ENCODE results near the gene EXOSC2.

EXOSC2 gene

GRCh38 chr9:130698514-130698913 is 4.9 kb downstream of the EXOSC2 start:
- DNase-seq (ENCODE audit: low read depth), result no peak

DNA sequence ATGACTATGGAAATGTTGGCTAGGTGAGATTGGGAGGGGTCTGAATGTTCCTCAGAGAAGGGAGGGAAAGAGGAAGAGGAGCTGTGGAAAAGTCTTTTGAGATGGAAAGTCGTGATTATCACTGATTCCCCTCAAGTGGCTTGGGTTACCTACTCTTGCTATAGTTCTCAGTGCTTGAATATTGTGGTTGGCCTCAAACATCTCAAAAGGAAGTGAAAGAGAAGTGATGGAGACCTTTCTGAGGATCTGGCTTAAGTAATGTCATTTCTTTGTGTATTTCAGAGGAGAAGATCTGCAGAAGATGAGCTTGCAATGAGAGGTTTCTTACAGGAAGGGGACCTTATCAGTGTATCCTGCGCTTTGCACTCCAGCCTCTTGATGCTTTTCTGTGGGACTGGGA is 5.5 kb downstream of the EXOSC2 start:
- DNase-seq (ENCODE audit: low read depth), result no peak

DNA sequence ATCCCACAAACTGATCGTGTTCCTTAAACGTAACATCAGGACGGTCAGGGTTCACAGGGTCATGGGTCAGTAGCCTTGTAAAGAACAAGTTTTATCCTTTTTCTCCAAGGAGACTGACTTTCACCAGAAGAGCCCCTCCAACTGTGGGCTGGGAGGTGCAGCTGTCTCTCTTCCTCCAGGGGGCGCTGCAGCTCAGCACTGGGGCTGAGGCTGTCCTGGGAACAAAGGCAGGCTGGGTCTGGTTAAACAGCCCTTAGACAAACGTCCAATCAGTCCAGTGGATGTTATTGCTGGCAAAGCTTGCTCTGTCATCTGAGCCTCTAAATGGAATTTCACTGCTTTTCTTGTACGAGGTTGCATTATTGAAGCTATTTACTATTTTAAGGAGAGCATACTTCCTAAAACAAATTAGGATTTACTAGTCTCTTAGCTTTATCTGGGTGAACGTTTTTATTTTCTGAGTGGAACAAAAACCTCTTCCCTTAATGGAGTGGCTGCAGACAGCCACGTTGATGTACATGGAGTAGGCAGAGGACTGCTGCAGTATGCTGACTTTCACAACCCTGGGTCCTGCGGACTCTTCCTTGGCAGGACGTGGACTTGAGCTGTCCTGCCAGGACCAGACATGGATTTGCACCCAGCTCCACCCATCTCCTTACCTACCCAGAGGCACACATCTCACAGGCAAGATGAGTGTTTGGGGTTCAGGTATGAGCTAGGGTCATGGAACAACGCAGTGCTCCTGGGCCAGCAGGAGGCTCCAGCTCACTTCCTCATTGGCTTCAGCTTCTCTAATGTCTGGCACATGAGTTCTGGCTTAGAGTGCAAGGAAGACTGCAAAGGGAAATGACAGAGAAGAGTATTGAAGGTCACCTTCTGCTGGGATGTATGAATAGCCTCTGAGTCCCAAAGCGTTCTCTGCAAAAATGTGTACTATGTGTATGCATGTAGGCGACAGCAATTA is 7.8 kb downstream of the EXOSC2 start:
- DNase-seq (ENCODE audit: low read depth), result peak; percentile 29

DNA sequence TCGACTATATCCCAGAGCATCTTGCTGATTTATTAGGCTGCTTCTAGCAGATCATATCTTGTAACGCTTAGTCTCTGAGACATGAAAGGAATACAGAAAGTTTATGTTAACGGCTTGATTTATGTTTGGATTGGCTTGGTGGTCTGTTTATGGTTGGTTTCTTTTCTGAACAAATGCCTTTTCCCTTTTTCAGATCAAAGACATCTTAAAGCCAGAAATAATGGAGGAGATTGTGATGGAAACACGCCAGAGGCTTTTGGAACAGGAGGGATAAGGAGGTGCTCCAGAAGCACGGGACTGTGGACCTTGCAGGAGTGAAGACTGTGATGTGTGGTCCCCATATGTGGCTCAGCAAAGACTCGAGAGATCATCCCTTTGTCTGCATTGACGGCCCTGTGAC is 9.9 kb downstream of the EXOSC2 start:
- DNase-seq (ENCODE audit: low read depth), result no peak

GRCh38 chr9:130707225-130707976 is 13.8 kb downstream of the EXOSC2 start:
- peak; percentile 43 for DNase-seq (ENCODE audit: low read depth)

DNA sequence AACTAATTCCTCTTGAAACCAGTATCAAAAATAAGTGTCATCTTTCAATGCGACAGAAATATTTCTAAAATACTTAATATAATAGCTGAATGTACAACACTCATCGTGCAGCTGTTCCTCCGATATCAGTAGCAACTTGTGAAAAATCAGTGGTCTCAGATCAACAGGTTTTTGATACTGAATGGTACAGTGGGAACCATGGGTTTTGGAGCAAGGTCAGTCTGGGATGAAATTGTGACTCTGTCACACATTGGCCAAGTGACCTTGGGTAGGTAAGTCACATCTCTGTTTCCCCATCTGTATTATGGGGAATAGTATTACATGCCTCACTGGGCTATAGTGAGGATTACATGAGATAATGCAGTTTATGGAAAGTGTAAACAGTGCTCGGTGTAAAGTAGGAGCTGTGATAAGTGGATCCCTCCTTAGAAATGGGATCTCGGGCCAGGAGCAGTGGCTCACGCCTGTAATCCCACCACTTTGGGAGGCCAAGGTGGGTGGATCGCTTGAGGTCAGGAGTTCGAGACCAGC is 17.3 kb downstream of the EXOSC2 start:
- DNase-seq (ENCODE audit: low read depth), result no peak

DNA sequence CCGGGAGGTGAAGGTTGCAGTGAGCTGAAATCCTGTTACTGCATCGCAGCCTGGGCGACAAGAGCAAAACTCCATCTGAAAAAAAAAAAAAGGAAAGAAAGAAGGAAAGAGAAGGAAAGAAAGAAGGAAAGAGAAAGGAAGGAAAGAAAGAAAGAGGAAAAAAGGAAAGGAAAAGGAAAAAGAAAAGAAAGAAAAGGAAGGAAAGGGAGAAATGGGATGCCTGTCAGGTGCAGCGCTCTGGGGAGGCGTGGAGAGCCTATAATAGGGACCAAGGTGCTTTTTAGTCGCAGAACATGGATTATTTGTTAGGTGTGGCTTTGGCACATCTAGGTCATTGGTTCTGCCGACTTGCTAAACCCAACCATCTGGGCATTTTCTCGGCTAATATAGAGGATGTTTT is 17.9 kb downstream of the EXOSC2 start:
- no peak for DNase-seq (ENCODE audit: low read depth)

DNA sequence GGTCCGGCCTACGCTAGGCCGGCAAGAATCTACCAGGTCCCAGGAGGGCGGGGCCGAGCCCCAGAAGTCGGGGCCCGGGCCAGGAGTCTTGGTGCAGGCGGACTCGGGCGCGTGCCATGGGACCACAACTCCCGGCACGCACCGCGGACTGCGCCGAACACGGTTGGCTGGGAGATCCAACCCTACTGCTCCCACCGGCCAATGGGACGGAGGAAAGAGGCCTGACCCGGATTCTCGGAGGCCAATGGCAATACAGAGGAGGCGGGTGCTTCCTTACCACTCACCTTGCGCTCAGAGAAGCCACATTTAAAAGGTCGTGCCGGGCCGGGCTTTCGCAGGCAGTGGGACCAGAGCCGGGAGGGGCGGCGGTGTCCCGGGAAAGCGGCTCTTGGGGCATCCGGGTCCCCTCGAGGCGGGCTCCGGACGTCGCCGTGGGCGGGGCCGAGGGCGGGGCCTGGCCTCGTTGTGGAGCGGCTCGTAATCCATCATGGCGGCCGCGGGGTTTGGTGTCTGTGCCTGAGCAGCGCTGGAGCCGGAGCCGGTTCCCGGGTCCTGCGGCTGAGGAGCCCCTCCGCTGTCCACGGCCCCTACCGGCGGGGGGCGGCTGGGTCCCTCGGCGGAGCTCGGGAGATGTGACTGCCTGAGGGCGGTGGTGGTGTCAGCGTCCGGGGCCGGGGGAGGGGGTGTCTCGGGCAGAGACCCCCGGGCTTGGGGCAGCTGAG is 19.1 kb downstream of the EXOSC2 start:
- peak; percentile 92 for DNase-seq (ENCODE audit: low read depth)

DNA sequence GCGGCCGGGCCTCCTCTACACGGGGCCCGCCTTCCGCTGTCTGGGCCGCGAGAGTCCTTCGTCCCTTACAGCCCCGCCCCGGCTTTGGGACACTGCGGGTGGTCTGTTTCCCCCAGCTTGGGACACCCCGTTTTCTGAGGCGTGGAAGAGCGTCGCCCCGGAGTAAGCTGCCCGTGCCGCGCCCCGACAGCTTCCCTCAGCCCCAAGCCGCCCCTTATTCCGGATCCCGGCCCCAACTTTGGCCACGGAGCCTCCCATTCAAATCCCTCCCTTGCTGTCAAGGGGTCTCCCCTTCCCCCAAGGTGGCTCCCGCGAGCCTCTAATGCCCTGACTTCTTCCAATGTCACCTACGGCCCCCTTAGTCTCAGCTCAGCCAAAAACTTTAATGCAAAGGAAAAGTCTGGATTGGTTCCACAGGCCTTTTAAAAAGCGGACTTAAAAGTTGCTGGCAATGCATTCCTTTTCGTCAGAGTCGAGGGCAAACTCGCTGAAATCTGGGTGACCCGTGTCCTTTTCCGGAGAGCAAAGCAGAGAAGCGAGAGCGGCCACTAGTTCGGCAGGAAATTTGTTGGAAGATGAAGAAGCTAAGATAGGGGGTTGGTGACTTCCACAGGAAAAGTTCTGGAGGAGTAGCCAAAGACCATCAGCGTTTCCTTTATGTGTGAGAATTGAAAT is 19.8 kb downstream of the EXOSC2 start:
- no peak for DNase-seq (ENCODE audit: low read depth)

GRCh38 chr9:130714586-130715110 is 21.1 kb downstream of the EXOSC2 start:
- no peak for DNase-seq (ENCODE audit: low read depth)

- no peak for DNase-seq (ENCODE audit: low read depth)
These were observed 21.7 kb downstream of the EXOSC2 start for GRCh38 chr9:130715270-130715669.

- DNase-seq (ENCODE audit: low read depth), result no peak
These were observed 25.0 kb downstream of the EXOSC2 start for GRCh38 chr9:130718562-130718961.

- no peak for DNase-seq (ENCODE audit: low read depth)
These were observed 27.2 kb downstream of the EXOSC2 start for GRCh38 chr9:130720762-130721161.

- no peak for DNase-seq (ENCODE audit: low read depth)
These were observed 35.1 kb downstream of the EXOSC2 start for GRCh38 chr9:130728721-130729120.

GRCh38 chr9:130729145-130729544 is 35.6 kb downstream of the EXOSC2 start:
- DNase-seq (ENCODE audit: low read depth), result no peak

DNA sequence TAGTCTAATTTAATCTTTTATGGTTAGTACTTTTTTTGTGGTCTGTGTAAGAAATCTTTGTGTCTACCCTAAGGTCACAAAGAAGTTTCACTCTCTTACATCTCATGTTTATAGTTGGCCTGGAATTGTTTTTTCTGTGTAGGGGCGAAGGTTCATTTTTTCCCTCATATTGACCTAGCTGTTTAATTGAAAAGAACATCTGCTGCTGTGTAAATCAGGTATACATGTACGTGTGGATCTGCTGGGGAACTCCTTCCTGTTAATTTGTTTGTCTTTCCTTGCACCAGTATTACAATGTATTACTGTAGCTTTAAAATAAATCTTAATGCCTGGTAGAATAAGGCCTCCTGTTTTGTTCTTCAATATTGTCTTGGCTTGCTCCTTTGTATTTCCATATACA is 37.8 kb downstream of the EXOSC2 start:
- DNase-seq (ENCODE audit: low read depth), result no peak

GRCh38 chr9:130732136-130732535 is 38.6 kb downstream of the EXOSC2 start:
- DNase-seq (ENCODE audit: low read depth), result no peak

DNA sequence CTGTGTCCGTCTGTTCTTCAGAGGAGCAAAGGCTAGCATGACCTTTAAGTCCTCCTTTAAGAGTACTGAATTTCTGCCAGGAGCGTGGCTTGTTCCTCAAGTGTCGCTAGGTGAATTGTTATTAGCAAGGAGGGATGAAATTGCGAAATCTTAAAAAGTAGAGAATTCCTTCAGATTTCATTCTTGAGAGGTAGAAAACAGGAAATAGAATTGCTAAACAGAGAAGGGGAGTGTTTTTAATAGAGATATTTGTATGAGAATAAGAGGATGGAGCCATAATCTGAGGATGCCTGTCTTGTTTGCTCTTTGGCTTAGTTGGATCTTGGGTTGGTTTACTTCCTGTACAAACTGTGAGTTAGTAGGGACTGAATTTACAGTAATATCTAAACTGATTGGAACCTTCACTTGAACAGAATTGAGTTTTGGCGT is 39.2 kb downstream of the EXOSC2 start:
- no peak for DNase-seq (ENCODE audit: low read depth)

GRCh38 chr9:130735566-130735965 is 42.0 kb downstream of the EXOSC2 start:
- no peak for DNase-seq (ENCODE audit: low read depth)

DNA sequence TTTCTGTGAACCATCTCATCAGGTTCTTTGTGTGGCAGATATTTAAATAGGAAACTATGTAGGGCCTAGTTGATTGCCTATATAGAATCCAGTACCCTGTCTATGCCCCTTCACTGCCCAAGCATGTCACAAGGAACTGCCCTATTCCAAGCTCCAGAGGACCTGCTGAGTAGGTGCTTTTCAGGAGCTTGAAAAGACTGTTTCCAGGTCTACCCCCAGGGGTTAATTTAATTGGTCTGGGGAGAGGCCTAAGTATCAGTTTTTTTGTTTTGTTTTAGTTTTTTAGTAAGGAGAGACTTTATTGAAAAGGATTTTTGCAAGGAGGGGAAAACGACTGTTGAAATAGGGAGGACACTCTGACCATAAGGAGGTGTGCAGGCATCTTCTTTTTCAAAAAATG is 43.3 kb downstream of the EXOSC2 start:
- DNase-seq (ENCODE audit: low read depth), result no peak

- no peak for DNase-seq (ENCODE audit: low read depth)
These were observed 44.7 kb downstream of the EXOSC2 start for GRCh38 chr9:130738281-130738680.
